CD4-positive, CD25-positive, alpha-beta regulatory T cell (primary cell): ENCODE data around the gene DIABLO. TPM values are rescaled to one million over a fixed set of nuclear protein-coding genes. Genes with fewer than 3 reads are reported as not detected.
"Not testable (repeated sequence)": the region's sequence is repeated elsewhere in the genome, so short reads cannot be mapped to it uniquely, and the experiment has no call there.

Source experiments
- ATAC-seq, 2 donors: fragments of 150-1000 bp; cut with Tn5 transposase; one replicate each; pipeline ENCODE4 v1.10.0; 2021; ENCODE audit warnings: low read depth in 2 of 2, moderate number of reproducible peaks in 2 of 2, moderate library complexity in 1 of 2
- DNase-seq, 3 donors: peaks; one replicate each; pipeline versions ENCODE4 v3.0.0 to v3.0.0-alpha.2; 2012 to 2022; ENCODE audit warnings: mixed read lengths in 1 of 3
- H3K27ac ChIP-seq: one replicate; pipeline ENCODE4 v1.7.0; 2013; ENCODE audit warnings: mild to moderate bottlenecking, low read length; ENCODE audit not compliant: insufficient read depth, poor library complexity, severe bottlenecking
- H3K27me3 ChIP-seq: one replicate; pipeline ENCODE4 v1.7.0; 2013; ENCODE audit warnings: low read length; ENCODE audit not compliant: control insufficient read depth, insufficient read depth
- H3K36me3 ChIP-seq: one replicate; pipeline ENCODE4 v1.7.0; 2013; ENCODE audit warnings: mild to moderate bottlenecking, low read length, moderate library complexity; ENCODE audit not compliant: control insufficient read depth, insufficient read depth
- H3K4me1 ChIP-seq: 2 replicates; pipeline ENCODE4 v1.7.0; 2013; ENCODE audit warnings: mild to moderate bottlenecking, low read length; ENCODE audit not compliant: insufficient read depth, control insufficient read depth, poor library complexity, severe bottlenecking
- H3K4me3 ChIP-seq: one replicate; pipeline ENCODE4 v1.7.0; 2013; ENCODE audit warnings: low read depth, mild to moderate bottlenecking, low read length, moderate library complexity
- H3K9me3 ChIP-seq, 2 experiments: 1 replicate in 1 of 2; 2 replicates in 1 of 2; pipeline ENCODE4 v1.7.0; 2013; ENCODE audit warnings: low read length in 2 of 2, mild to moderate bottlenecking in 1 of 2, moderate library complexity in 1 of 2; ENCODE audit not compliant: control insufficient read depth in 2 of 2
- H3K27ac Mint-ChIP-seq, 3 donors: one replicate each; pipeline ENCODE4 v1.8.0; 2020 to 2022; ENCODE audit warnings: mild to moderate bottlenecking in 3 of 3, mixed read lengths in 3 of 3, moderate library complexity in 2 of 3
- H3K27me3 Mint-ChIP-seq: one replicate; pipeline ENCODE4 v1.8.0; 2022; ENCODE audit warnings: mild to moderate bottlenecking, mixed read lengths
- H3K36me3 Mint-ChIP-seq: one replicate; pipeline ENCODE4 v1.8.0; 2020; ENCODE audit warnings: mixed read lengths
- H3K4me1 Mint-ChIP-seq, 4 donors: one replicate each; pipeline ENCODE4 v1.8.0; 2020 to 2022; ENCODE audit warnings: mixed read lengths in 4 of 4, mild to moderate bottlenecking in 1 of 4
- H3K4me3 Mint-ChIP-seq, 4 donors: one replicate each; pipeline ENCODE4 v1.8.0; 2020 to 2022; ENCODE audit warnings: mild to moderate bottlenecking in 4 of 4, mixed read lengths in 4 of 4, moderate library complexity in 3 of 4
- H3K9me3 Mint-ChIP-seq, 7 donors: one replicate each; pipeline ENCODE4 v1.8.0; 2020 to 2022; ENCODE audit warnings: mixed read lengths in 7 of 7, mild to moderate bottlenecking in 3 of 7, moderate library complexity in 2 of 7
- polyA plus RNA-seq, 4 donors: library from polyadenylated mRNA; unstranded; fragments of 300-500 nt; fragmentation: Illumina TruSeq; gene quantifications; one replicate each; pipeline ENCODE4 v1.2.3, GENCODE V29; 2021
- total RNA-seq: library from RNA; stranded (reverse); gene quantifications from one replicate; pipeline ENCODE4 v1.2.3, GENCODE V29; 2022

DIABLO gene
- total RNA-seq, result 80.5 TPM
- 10 to 100 TPM; 63.6 to 78.4 (median 70.9) TPM for polyA plus RNA-seq

DNA sequence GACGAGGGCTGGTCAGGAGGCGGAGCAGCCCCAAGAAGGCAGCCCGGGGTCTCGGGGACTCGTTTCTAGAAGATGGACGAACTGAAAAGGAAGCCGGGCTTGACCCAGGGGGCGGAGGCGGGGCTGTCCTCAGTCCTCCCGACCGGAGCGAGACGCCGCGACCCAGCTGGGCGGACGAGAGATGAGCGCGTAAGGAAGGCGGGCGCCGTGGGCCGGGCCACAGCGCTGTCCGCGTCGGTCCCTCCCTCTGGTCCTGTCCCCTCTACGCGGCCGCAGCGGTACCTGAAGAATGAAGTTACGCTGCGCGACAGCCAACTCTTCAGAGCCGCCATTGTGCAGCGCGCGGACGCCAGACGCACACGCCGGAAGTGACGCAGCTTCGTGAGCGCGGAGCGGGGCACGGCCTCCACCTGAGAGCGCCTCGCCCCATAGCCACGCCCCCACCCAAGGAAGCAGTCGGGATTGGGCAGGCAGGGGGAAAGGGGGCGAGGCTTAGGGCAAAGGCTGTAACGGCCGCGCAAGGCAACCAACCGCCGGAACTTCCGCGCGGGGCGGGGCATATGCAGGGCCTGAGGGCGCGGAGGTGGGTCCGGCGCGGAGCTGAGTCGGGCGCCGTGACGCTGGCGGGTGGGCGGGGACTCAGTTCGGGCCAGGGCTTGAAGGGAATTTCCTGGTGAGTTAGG, at the start of gene DIABLO:
TSS of gene DIABLO (minus strand) at position 370 of the 683 bp plus-strand sequence. CDS start at position 332, 38 bp downstream.
- H3K27me3 Mint-ChIP-seq, result no peaks in the 10 kb centered on the region
- Histone ChIP-seq H3K9me3 (no peaks in the 10 kb centered on the region), H3K27ac (peak within 1 kb of the TSS; percentile 98), H3K36me3 (peaks cover 44% of the 10 kb centered on the region), H3K4me3 (peak within 1 kb of the TSS; percentile 69), H3K27me3 (no peaks in the 10 kb centered on the region), H3K4me1 (peaks cover 25% of the 10 kb centered on the region)
- H3K36me3 Mint-ChIP-seq, result peaks cover 15% of the 10 kb centered on the region
- H3K4me1 Mint-ChIP-seq, result peaks cover 13 to 52% (median 33%) of the 10 kb centered on the region in 4 donors
- peak within 1 kb of the TSS; percentile 88 to 97 (median 92) for H3K4me3 Mint-ChIP-seq
- no peaks in the 10 kb centered on the region for H3K9me3 Mint-ChIP-seq
- peak; percentile 90 to 96 for ATAC-seq
- H3K27ac Mint-ChIP-seq, result peak within 1 kb of the TSS; percentile 84 to 96 (median 91)
- DNase-seq, result peak; percentile 100

- Mint-ChIP-seq H3K9me3 (no peaks in the 10 kb centered on the region), H3K4me1 (no peaks in the 10 kb centered on the region), H3K4me3 (peak overlapping the region in 1 of 4 donors; percentile 63), H3K27me3 (no peaks in the 10 kb centered on the region), H3K27ac (peak overlapping the region in 2 of 3 donors; percentile 17 to 85), H3K36me3 (peaks cover 20% of the 10 kb centered on the region)
- H3K36me3 ChIP-seq, result peaks cover 46% of the 10 kb centered on the region
- H3K27me3 ChIP-seq, result no peaks in the 10 kb centered on the region
- no peak for ATAC-seq
- no peaks in the 10 kb centered on the region for H3K4me1 ChIP-seq
- DNase-seq, result no peak
- H3K27ac ChIP-seq, result no peak overlapping the region
- no peak overlapping the region for H3K4me3 ChIP-seq
- no peaks in the 10 kb centered on the region for H3K9me3 ChIP-seq
These were observed 49.6 kb upstream of the DIABLO start for GRCh38 chr12:122275459-122275858.

GRCh38 chr12:122266230-122266901, 40.5 kb upstream of the DIABLO start, which contains the start of gene VPS33A:
TSS of gene VPS33A (minus strand) at chr12:122266494. CDS start at chr12:122266408, 86 bp downstream.
- Mint-ChIP-seq H3K4me1 (peaks cover 9 to 41% (median 26%) of the 10 kb centered on the region in 4 donors), H3K9me3 (peaks cover 0 to 1% (median 0%) of the 10 kb centered on the region in 7 donors), H3K27ac (peak within 1 kb of the TSS; percentile 99 to 100 (median 99)), H3K27me3 (peaks cover 10% of the 10 kb centered on the region), H3K4me3 (peak within 1 kb of the TSS; percentile 94 to 99 (median 96)), H3K36me3 (peaks cover 11% of the 10 kb centered on the region)
- Histone ChIP-seq H3K4me1 (peaks cover 21% of the 10 kb centered on the region), H3K36me3 (peaks cover 17% of the 10 kb centered on the region), H3K27me3 (no peaks in the 10 kb centered on the region), H3K27ac (peak within 1 kb of the TSS; percentile 95), H3K9me3 (no peaks in the 10 kb centered on the region), H3K4me3 (peak within 1 kb of the TSS; percentile 91)
- ATAC-seq (peak; percentile 82 to 84), DNase-seq (peak; percentile 90 to 97 (median 90))

GRCh38 chr12:122265886-122266229, 40.0 kb upstream of the DIABLO start:
- peaks cover 10% of the 10 kb centered on the region for H3K27me3 Mint-ChIP-seq
- DNase-seq (no peak), ATAC-seq (peak; percentile 58 to 59)
- Histone ChIP-seq H3K9me3 (no peaks in the 10 kb centered on the region), H3K27me3 (no peaks in the 10 kb centered on the region), H3K4me3 (peak overlapping the region; percentile 91), H3K36me3 (peaks cover 22% of the 10 kb centered on the region), H3K4me1 (peaks cover 21% of the 10 kb centered on the region), H3K27ac (peak overlapping the region; percentile 95)
- H3K4me1 Mint-ChIP-seq, result peaks cover 9 to 46% (median 26%) of the 10 kb centered on the region in 4 donors
- peak overlapping the region; percentile 94 to 99 (median 96) for H3K4me3 Mint-ChIP-seq
- peaks cover 0 to 1% (median 0%) of the 10 kb centered on the region in 7 donors for H3K9me3 Mint-ChIP-seq
- H3K27ac Mint-ChIP-seq, result peak overlapping the region; percentile 99 to 100 (median 99)
- peaks cover 16% of the 10 kb centered on the region for H3K36me3 Mint-ChIP-seq

DNA sequence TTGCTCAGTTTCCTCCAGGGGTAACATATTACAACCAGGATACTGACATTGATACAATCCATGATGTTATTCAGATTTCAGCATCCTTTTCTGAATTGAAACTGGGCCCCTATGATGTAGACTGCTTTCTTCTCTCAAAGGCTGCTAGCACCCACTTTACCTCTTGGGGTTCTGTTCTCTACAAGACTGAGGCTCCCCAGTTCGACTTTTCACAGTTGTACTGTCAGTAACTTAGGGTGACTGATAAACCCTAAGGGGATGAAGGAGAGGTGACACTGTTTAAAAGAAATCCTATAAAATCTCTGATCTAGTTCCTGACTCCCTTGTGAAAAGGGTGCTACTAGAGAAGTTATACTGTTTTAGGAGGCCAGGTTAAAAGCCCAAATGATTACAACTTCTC, 39.6 kb upstream of the DIABLO start:
- peak overlapping the region; percentile 95 for H3K27ac ChIP-seq
- H3K4me3 Mint-ChIP-seq, result peak overlapping the region; percentile 94 to 99 (median 96)
- H3K36me3 Mint-ChIP-seq, result peaks cover 18% of the 10 kb centered on the region
- H3K4me1 Mint-ChIP-seq, result peaks cover 9 to 47% (median 26%) of the 10 kb centered on the region in 4 donors
- ATAC-seq, result peak; percentile 24 to 35
- peaks cover 25% of the 10 kb centered on the region for H3K36me3 ChIP-seq
- peak in 1 of 3 donors; percentile 56 for DNase-seq
- peaks cover 21% of the 10 kb centered on the region for H3K4me1 ChIP-seq
- peaks cover 10% of the 10 kb centered on the region for H3K27me3 Mint-ChIP-seq
- H3K4me3 ChIP-seq, result peak overlapping the region; percentile 91
- H3K27me3 ChIP-seq, result no peaks in the 10 kb centered on the region
- peak overlapping the region; percentile 99 to 100 (median 99) for H3K27ac Mint-ChIP-seq
- peaks cover 0 to 1% (median 0%) of the 10 kb centered on the region in 7 donors for H3K9me3 Mint-ChIP-seq
- no peaks in the 10 kb centered on the region for H3K9me3 ChIP-seq

- not testable (repeated sequence) for H3K27me3 Mint-ChIP-seq, H3K4me1 ChIP-seq, H3K9me3 Mint-ChIP-seq, H3K27ac Mint-ChIP-seq, H3K27ac ChIP-seq, H3K27me3 ChIP-seq, H3K9me3 ChIP-seq, H3K4me3 Mint-ChIP-seq, DNase-seq, H3K4me3 ChIP-seq, ATAC-seq
- Mint-ChIP-seq H3K4me1 (peaks cover 14 to 56% (median 26%) of the 10 kb centered on the region in 4 donors), H3K36me3 (peaks cover 45% of the 10 kb centered on the region)
- peaks cover 68% of the 10 kb centered on the region for H3K36me3 ChIP-seq
These were observed 34.9 kb upstream of the DIABLO start for GRCh38 chr12:122260735-122261134.

- Mint-ChIP-seq H3K36me3 (peaks cover 49% of the 10 kb centered on the region), H3K4me1 (peaks cover 8 to 43% (median 16%) of the 10 kb centered on the region in 4 donors)
- not testable (repeated sequence) for H3K27ac ChIP-seq, H3K4me3 Mint-ChIP-seq, H3K27me3 ChIP-seq, H3K9me3 Mint-ChIP-seq, ATAC-seq, DNase-seq, H3K27ac Mint-ChIP-seq, H3K27me3 Mint-ChIP-seq, H3K4me1 ChIP-seq, H3K9me3 ChIP-seq, H3K4me3 ChIP-seq
- H3K36me3 ChIP-seq, result peaks cover 68% of the 10 kb centered on the region
These were observed 33.1 kb upstream of the DIABLO start for GRCh38 chr12:122258939-122259338.
